Mucosa of descending colon (tissue), 3 donors: Measurements from ENCODE around the gene RIF1. TPM values are rescaled to one million over a fixed set of nuclear protein-coding genes. Genes with fewer than 3 reads are reported as not detected.
A peak's percentile ranks its signal among the peaks of the same experiment; 100 is the strongest.

Experiments
- ATAC-seq: fragments of 200-7000 bp; cut with Tn5 transposase; one replicate; pipeline ENCODE4 v1.9.1; 2020; ENCODE audit warnings: mild to moderate bottlenecking, moderate library complexity
- DNase-seq, 3 donors: peaks; one replicate each; pipeline ENCODE4 v3.0.0-alpha.2; 2020
- H3K36me3 ChIP-seq: fragments of 200-600 bp; one replicate; pipeline ENCODE4 v1.8.0; 2021; ENCODE audit warnings: low read depth, mild to moderate bottlenecking
- H3K4me1 ChIP-seq: fragments of 200-600 bp; one replicate; pipeline ENCODE4 v1.8.0; 2021; ENCODE audit warnings: low read depth, mild to moderate bottlenecking
- H3K4me3 ChIP-seq: fragments of 200-600 bp; one replicate; pipeline ENCODE4 v1.8.0; 2021; ENCODE audit warnings: mild to moderate bottlenecking
- H3K9me3 ChIP-seq: fragments of 200-600 bp; one replicate; pipeline ENCODE4 v1.8.0; 2021; ENCODE audit warnings: mild to moderate bottlenecking
- intact Hi-C, 2 donors: fragments of 100-400 bp; cut with DNase I in 1 of 2; cut with micrococcal nuclease in 1 of 2; formaldehyde crosslinking; loops; one replicate each; pipeline versions ENCODE4 v1.11.0 to v1.11.1; 2022; cut with DNase I, micrococcal nuclease
- long read RNA-seq, 2 donors: library from polyadenylated mRNA; unstranded; transcript quantifications; one replicate each; pipeline ENCODE4 v2.0.0, GENCODE V29; 2019 to 2021
- total RNA-seq, 3 donors: library from RNA; stranded (reverse); fragmentation: NEBNext Ultra II Directional in 2 of 3; extraction: Animal tissue kit (Norgen Biotek cat#: 25700) in 2 of 3; gene quantifications; one replicate each; pipeline versions ENCODE4 v1.2.1 to v1.2.4, GENCODE V29; 2021 to 2023
- TF ChIP-seq, protein P1 (sequence below): fragments of 200-600 bp; IDR thresholded peaks from one replicate; pipeline ENCODE4 v1.8.0; 2022; ENCODE audit warnings: antibody characterized with exemption, mild to moderate bottlenecking
- donor health status: DM: no; HTN: no; CAD: no; lungs with moderate emphysema.
- donor health status: DM: no; HTN: no; CAD: no.
- donor health status: DM: no; HTN: yes; CAD: no.

RIF1 gene
- 10 to 100 TPM; 25.7 to 42.5 (median 32.9) TPM for total RNA-seq
- long read RNA-seq, donor 1, partial matches to known transcripts = 6 of 8 reads
- long read RNA-seq, donor 1, other reads (novel, unspliced or antisense) = 2 of 8 reads
- long read RNA-seq, donor 2, partial matches to known transcripts = 7 of 9 reads
- long read RNA-seq, donor 2, other reads (novel, unspliced or antisense) = 2 of 9 reads

DNA sequence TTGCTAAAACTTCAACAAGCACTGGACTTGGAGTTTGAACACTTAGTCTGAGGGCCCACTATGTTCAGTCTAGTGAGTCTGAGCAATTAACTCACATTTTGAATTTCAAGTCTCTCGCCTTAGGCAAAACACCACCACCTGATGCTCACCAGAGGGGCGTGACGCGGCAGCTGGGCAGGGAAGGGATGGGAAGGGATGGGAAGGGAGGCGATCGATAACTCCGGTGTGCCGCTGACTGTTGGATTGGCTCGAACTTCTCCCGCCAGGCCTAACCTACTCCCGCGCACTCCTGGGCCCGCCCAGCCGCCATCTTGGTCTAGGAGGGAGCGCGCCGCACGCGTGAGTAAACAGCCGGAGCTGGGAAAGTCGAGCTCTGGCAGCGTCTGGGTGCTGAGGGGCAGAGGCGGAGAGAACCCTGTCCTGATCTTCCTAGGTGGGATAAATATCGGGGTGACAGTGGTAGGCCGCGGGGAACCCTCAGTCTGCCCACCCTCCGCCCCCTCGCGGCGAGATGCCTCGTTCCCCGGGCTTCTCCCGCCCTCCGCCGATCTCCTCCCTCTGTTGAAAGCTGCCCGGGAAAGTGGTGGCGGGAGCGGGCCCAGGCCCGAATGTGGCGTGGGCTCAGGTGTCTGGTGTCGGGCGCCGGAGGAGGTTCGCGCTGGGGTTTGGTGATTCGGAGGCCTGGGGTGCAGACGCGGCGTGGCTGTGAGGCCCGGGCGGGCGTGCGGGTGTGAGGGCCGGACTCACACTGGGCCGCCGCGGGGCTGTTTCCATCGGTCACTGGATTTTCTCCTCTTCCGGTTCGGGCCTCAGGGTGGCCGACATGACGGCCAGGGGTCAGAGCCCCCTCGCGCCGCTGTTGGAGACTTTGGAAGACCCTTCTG is at the start of gene RIF1:
TSS of gene RIF1 (plus strand) at position 302 of the 884 bp plus-strand sequence. CDS start at position 824, 522 bp downstream.
- Histone ChIP-seq H3K9me3 (no peaks in the 10 kb centered on the region), H3K4me1 (peaks cover 7% of the 10 kb centered on the region), H3K36me3 (no peaks in the 10 kb centered on the region), H3K4me3 (peak within 1 kb of the TSS; percentile 89)
- intact Hi-C loops = no loop called here
- peak; percentile 89 to 91 (median 90) for DNase-seq
- peak; percentile 99 for ATAC-seq
- TF ChIP-seq, protein P1, sequence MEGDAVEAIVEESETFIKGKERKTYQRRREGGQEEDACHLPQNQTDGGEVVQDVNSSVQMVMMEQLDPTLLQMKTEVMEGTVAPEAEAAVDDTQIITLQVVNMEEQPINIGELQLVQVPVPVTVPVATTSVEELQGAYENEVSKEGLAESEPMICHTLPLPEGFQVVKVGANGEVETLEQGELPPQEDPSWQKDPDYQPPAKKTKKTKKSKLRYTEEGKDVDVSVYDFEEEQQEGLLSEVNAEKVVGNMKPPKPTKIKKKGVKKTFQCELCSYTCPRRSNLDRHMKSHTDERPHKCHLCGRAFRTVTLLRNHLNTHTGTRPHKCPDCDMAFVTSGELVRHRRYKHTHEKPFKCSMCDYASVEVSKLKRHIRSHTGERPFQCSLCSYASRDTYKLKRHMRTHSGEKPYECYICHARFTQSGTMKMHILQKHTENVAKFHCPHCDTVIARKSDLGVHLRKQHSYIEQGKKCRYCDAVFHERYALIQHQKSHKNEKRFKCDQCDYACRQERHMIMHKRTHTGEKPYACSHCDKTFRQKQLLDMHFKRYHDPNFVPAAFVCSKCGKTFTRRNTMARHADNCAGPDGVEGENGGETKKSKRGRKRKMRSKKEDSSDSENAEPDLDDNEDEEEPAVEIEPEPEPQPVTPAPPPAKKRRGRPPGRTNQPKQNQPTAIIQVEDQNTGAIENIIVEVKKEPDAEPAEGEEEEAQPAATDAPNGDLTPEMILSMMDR = peak; percentile 57

DNA sequence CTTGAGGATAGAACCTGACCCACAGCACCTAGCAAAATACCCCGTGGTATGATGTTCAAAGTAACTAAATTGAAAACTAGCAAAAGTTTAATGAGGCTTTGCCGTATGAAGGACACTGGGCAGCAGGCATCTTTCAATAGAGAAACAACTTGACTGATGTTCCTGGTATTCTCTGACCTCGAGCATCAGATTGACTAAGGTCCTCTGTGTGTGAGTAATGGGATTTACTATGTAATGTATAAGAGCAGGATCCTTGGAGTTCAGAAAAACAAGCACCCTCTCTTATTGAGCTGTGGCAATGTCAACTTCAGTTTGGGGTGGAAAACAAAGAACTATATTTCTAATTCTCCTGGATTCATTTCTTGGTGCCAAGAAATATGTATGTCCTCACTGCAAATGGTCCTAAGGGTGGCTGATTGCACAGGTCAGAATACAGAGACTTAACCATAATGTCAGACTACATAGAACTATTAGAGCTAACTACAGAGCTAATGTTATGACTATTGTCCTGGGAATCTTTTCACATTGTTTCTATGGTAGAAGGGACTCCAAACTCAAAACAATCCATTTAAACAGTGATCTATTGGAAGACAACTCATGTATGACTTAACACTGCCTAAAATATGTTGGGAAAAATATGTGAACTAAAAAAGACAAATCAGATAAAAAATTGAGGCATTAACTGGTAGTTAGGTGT is 47.9 kb upstream of the RIF1 start:
- TF ChIP-seq, protein P1 = no peak
- Histone ChIP-seq H3K4me3 (no peak overlapping the region), H3K4me1 (no peaks in the 10 kb centered on the region), H3K9me3 (no peaks in the 10 kb centered on the region), H3K36me3 (no peaks in the 10 kb centered on the region)
- ATAC-seq (no peak), DNase-seq (no peak)
- intact Hi-C loops = no loop called here

- H3K4me1 ChIP-seq = no peaks in the 10 kb centered on the region
- no peaks in the 10 kb centered on the region for H3K36me3 ChIP-seq
- peak in 1 of 3 donors; percentile 2 for DNase-seq
- TF ChIP-seq, protein P1 = no peak
- intact Hi-C loops = no loop called here
- no peaks in the 10 kb centered on the region for H3K9me3 ChIP-seq
- H3K4me3 ChIP-seq = no peak overlapping the region
- peak; percentile 62 for ATAC-seq
Measured at GRCh38 chr2:151363709-151364108, 46.0 kb upstream of the RIF1 start.

DNA sequence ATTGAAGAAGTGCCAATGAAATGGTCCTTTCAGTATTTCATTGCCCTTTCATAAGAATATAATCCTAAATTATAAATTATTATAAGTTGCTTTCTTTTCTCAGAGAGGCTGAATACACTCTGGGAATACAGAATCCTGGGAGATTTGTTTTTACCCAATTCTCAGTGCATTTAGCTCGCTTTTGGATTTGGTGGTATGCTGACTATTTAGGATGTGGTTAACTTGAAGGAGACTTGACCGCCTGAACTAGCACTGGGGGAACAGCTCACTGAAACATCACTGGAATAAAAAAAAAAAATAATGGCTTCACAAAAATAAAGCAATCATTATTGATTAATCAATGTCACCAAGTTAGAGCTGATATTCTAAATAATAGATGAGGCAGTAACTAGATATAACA is 42.1 kb upstream of the RIF1 start:
- Histone ChIP-seq H3K4me1 (no peaks in the 10 kb centered on the region), H3K36me3 (no peaks in the 10 kb centered on the region), H3K9me3 (no peaks in the 10 kb centered on the region), H3K4me3 (no peak overlapping the region)
- TF ChIP-seq, protein P1 = no peak
- intact Hi-C loops = no loop called here
- ATAC-seq = no peak
- DNase-seq = no peak

- no peak for ATAC-seq
- no peak for DNase-seq
- H3K9me3 ChIP-seq = no peaks in the 10 kb centered on the region
- H3K4me1 ChIP-seq = no peaks in the 10 kb centered on the region
- TF ChIP-seq, protein P1 = no peak
- H3K36me3 ChIP-seq = no peaks in the 10 kb centered on the region
- intact Hi-C loops = no loop called here
- no peak overlapping the region for H3K4me3 ChIP-seq
Measured at GRCh38 chr2:151374436-151374835, 35.3 kb upstream of the RIF1 start.
